Measurements from ENCODE around the gene CREB5.

GRCh38 chr7:28369523-28369922 is 42.8 kb upstream of the CREB5 start:
- TF ChIP-seq CTCF (IDR thresholded peaks at IDR 0.05) (no peak), POLR2A (IDR thresholded peaks at IDR 0.05; ENCODE audit: low read depth) (no peak), EP300 (IDR thresholded peaks at IDR 0.05) (no peak)

Data from esophagus muscularis mucosa (tissue), 4 donors.